ENCODE measurements around the gene CLIP1. TPM values are rescaled to one million over a fixed set of nuclear protein-coding genes. Genes with fewer than 3 reads are reported as not detected.
A peak's percentile ranks its signal among the peaks of the same experiment; 100 is the strongest.

Gene CLIP1
- total RNA-seq, 1 donor: 103 TPM

DNA sequence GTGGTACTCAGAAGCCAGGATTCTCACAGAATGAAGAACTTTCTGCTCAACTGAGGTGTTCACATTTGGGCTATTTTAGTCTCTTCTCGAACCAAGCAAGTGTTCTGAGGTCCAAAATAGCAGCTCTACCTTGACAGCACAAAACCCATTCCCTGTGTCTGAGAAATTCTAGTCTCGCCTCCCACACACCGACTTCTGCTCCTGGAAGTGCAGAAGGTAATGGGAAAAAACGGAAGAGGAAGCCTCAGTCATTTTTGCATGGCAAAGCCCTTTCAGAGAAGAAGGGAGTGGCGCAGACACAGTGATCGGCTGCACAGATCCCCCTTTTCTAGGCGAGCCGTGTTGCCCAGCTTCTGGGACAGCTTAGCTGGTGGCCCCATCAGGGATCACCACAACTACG, 125.0 kb downstream of the CLIP1 start:
- Histone ChIP-seq H3K4me1 (ENCODE audit: insufficient read depth, low read length) (peaks cover 5% of the 10 kb centered on the region), H3K27me3 (ENCODE audit: insufficient read depth, low read length) (no peaks in the 10 kb centered on the region), H2AFZ (ENCODE audit: low read length) (no peak overlapping the region), H3K79me2 (ENCODE audit: insufficient read depth, low read length) (no peaks in the 10 kb centered on the region), H3K27ac (ENCODE audit: low read depth, low read length) (no peak overlapping the region), H3K36me3 (ENCODE audit: insufficient read depth, low read length) (peaks cover 40% of the 10 kb centered on the region), H3K4me2 (ENCODE audit: insufficient read depth, low read length) (no peak overlapping the region), H3K4me3 (ENCODE audit: insufficient read depth, low read length) (no peak overlapping the region), H3K9me3 (ENCODE audit: low read depth, low read length) (no peaks in the 10 kb centered on the region), H4K20me1 (ENCODE audit: insufficient read depth, low read length) (no peaks in the 10 kb centered on the region)
- TF ChIP-seq, protein P1, sequence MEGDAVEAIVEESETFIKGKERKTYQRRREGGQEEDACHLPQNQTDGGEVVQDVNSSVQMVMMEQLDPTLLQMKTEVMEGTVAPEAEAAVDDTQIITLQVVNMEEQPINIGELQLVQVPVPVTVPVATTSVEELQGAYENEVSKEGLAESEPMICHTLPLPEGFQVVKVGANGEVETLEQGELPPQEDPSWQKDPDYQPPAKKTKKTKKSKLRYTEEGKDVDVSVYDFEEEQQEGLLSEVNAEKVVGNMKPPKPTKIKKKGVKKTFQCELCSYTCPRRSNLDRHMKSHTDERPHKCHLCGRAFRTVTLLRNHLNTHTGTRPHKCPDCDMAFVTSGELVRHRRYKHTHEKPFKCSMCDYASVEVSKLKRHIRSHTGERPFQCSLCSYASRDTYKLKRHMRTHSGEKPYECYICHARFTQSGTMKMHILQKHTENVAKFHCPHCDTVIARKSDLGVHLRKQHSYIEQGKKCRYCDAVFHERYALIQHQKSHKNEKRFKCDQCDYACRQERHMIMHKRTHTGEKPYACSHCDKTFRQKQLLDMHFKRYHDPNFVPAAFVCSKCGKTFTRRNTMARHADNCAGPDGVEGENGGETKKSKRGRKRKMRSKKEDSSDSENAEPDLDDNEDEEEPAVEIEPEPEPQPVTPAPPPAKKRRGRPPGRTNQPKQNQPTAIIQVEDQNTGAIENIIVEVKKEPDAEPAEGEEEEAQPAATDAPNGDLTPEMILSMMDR (IDR thresholded peaks at IDR 0.05; ENCODE audit: extremely low read depth, low read depth, low read length): no peak
- no peak for DNase-seq (ENCODE audit: insufficient read length, low spot score, missing footprints)

DNA sequence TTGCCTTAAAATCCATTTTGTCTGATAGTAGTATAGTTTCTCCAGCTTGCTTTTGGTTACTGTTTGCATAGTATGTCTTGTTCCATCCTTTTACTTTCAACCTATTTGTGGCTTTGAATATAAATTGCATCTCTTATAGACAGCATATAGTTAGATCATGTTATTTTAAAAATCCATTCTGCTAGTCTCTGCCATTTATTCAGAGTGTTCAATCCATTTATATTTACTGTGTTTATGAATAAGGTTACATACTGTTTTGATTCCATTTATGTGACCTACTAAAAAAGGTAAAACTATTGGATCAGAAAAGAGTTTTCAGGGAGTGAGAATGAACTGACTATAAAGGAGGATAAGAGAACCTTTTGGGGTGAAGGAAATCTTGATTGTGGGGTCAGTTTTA, 126.6 kb downstream of the CLIP1 start:
- Histone ChIP-seq H3K4me2 (ENCODE audit: insufficient read depth, low read length) (no peak overlapping the region), H3K4me1 (ENCODE audit: insufficient read depth, low read length) (peaks cover 2% of the 10 kb centered on the region)

DNA sequence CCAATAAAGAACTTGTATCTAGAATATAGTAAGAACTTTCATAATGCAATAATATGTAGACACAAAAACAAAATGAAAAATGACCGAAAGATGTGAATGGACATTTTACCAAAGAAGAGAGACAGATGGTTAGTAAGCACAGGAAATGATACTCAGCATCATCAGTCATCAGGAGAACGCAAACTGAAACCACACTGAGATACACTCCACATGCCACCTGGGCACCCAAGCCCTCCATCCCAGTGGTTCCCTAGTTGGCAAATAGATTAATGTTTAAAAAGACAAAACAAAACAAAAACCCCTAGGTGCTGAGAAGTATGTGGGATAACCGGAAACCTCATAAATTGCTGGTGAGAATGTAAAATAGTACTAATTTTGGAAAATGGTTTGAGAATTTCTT, 129.4 kb downstream of the CLIP1 start:
- DNase-seq (ENCODE audit: insufficient read length, low spot score, missing footprints): no peak
- no peaks in the 10 kb centered on the region for H3K79me2 ChIP-seq (ENCODE audit: insufficient read depth, low read length)
- no peak overlapping the region for H3K4me3 ChIP-seq (ENCODE audit: insufficient read depth, low read length)
- no peaks in the 10 kb centered on the region for H3K9me3 ChIP-seq (ENCODE audit: low read depth, low read length)
- H3K36me3 ChIP-seq (ENCODE audit: insufficient read depth, low read length): peaks cover 25% of the 10 kb centered on the region
- no peak overlapping the region for H2AFZ ChIP-seq (ENCODE audit: low read length)
- H3K27ac ChIP-seq (ENCODE audit: low read depth, low read length): no peak overlapping the region
- no peaks in the 10 kb centered on the region for H4K20me1 ChIP-seq (ENCODE audit: insufficient read depth, low read length)
- TF ChIP-seq, protein P1 (IDR thresholded peaks at IDR 0.05; ENCODE audit: extremely low read depth, low read depth, low read length): no peak
- H3K27me3 ChIP-seq (ENCODE audit: insufficient read depth, low read length): no peaks in the 10 kb centered on the region
- no peak overlapping the region for H3K4me2 ChIP-seq (ENCODE audit: insufficient read depth, low read length)
- H3K4me1 ChIP-seq (ENCODE audit: insufficient read depth, low read length): peaks cover 7% of the 10 kb centered on the region

More for the DNA sequence above, 126.6 kb downstream of the CLIP1 start:
- Histone ChIP-seq H3K27ac (ENCODE audit: low read depth, low read length) (no peak overlapping the region), H3K36me3 (ENCODE audit: insufficient read depth, low read length) (peaks cover 39% of the 10 kb centered on the region), H3K27me3 (ENCODE audit: insufficient read depth, low read length) (no peaks in the 10 kb centered on the region), H3K9me3 (ENCODE audit: low read depth, low read length) (no peaks in the 10 kb centered on the region), H4K20me1 (ENCODE audit: insufficient read depth, low read length) (no peaks in the 10 kb centered on the region), H3K79me2 (ENCODE audit: insufficient read depth, low read length) (no peaks in the 10 kb centered on the region), H2AFZ (ENCODE audit: low read length) (no peak overlapping the region), H3K4me3 (ENCODE audit: insufficient read depth, low read length) (no peak overlapping the region)
- DNase-seq (ENCODE audit: insufficient read length, low spot score, missing footprints): no peak
- TF ChIP-seq, protein P1 (IDR thresholded peaks at IDR 0.05; ENCODE audit: extremely low read depth, low read depth, low read length): no peak

DNA sequence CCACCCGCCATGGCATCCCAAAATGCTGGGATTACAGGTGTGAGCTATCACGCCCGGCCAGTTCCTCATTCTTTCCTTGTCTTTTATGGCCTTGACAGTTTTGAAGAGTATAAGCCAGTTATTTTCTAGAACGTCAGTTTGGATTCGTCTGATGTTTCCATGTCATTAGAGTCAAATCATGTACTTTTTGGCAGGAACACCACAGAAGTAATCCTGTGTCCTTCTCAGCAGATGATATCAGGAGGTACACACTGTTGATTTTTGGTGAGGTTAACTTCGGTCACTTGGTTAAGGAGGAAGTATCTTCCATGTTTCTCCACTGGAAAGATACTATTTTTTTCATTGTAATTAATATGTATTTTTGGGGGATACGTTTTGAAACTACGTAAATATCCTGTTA, 131.0 kb downstream of the CLIP1 start:
- Histone ChIP-seq H3K79me2 (ENCODE audit: insufficient read depth, low read length) (no peaks in the 10 kb centered on the region), H2AFZ (ENCODE audit: low read length) (no peak overlapping the region), H3K27me3 (ENCODE audit: insufficient read depth, low read length) (no peaks in the 10 kb centered on the region), H3K4me3 (ENCODE audit: insufficient read depth, low read length) (no peak overlapping the region), H3K9me3 (ENCODE audit: low read depth, low read length) (no peaks in the 10 kb centered on the region), H3K4me2 (ENCODE audit: insufficient read depth, low read length) (no peak overlapping the region), H3K27ac (ENCODE audit: low read depth, low read length) (no peak overlapping the region), H4K20me1 (ENCODE audit: insufficient read depth, low read length) (no peaks in the 10 kb centered on the region), H3K36me3 (ENCODE audit: insufficient read depth, low read length) (peaks cover 11% of the 10 kb centered on the region), H3K4me1 (ENCODE audit: insufficient read depth, low read length) (peaks cover 7% of the 10 kb centered on the region)
- TF ChIP-seq, protein P1 (IDR thresholded peaks at IDR 0.05; ENCODE audit: extremely low read depth, low read depth, low read length): no peak
- DNase-seq (ENCODE audit: insufficient read length, low spot score, missing footprints): peak; percentile 68

Data from osteoblast (primary cell).